ENCODE measurements around the gene CDH2. TPM values are rescaled to one million over a fixed set of nuclear protein-coding genes. Genes with fewer than 3 reads are reported as not detected.

Gene CDH2
- total and polyA plus RNA-seq, 7 donors, result 0.04 to 4.8 (median 0.52) TPM

DNA sequence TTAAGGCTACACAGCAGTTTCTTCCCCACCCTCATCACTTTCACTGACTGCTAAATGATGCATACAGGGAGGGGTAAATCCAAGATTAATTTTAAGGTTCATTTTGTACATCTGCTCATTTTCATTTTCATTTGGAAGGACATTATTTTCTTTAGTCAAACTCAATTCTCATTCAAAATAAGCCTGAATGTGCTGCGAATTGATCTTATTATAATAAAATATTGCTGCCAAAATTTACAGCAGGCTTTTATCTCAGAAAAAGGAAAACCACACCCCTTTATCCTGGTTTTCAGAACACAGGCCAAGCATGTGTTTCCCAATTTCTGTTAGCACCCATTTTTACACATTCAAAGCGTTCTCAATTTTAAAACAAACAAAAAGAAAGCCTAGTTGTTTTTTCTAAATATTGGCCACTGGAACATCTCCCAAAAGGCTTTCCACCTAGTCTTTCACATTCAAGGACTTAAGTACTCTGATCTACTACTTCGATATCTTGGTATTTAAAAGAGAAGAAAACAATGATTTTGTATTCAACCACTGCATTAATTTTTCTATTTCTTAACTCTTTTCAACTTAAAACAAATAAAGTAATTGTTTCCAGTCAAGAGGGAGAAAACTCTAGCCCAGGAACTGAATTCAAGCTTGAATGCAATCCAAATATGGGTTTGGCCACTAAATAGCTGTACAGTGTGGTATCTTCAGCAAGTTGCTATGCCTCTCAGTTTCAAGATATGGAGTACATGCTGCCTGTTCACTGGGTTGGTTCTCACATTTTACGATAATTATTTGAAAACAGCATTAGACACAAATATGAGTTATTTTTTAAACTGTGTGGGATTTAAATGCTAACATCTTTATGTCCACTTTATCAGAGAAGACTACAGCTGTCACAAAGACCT lies 52.5 kb downstream of the CDH2 start:
- H3K27ac ChIP-seq, result no peak overlapping the region
- no peak overlapping the region for H3K4me3 ChIP-seq
- H3K27me3 ChIP-seq (ENCODE audit: insufficient read depth in 3 of 3, low read length in 2 of 3), result no peaks in the 10 kb centered on the region
- no peaks in the 10 kb centered on the region for H3K4me1 ChIP-seq
- ATAC-seq (no peak), DNase-seq (no peak)
- TF ChIP-seq, protein P1, sequence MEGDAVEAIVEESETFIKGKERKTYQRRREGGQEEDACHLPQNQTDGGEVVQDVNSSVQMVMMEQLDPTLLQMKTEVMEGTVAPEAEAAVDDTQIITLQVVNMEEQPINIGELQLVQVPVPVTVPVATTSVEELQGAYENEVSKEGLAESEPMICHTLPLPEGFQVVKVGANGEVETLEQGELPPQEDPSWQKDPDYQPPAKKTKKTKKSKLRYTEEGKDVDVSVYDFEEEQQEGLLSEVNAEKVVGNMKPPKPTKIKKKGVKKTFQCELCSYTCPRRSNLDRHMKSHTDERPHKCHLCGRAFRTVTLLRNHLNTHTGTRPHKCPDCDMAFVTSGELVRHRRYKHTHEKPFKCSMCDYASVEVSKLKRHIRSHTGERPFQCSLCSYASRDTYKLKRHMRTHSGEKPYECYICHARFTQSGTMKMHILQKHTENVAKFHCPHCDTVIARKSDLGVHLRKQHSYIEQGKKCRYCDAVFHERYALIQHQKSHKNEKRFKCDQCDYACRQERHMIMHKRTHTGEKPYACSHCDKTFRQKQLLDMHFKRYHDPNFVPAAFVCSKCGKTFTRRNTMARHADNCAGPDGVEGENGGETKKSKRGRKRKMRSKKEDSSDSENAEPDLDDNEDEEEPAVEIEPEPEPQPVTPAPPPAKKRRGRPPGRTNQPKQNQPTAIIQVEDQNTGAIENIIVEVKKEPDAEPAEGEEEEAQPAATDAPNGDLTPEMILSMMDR (IDR thresholded peaks at IDR 0.05), result no peak
- WGBS, 3 donors, result 47 to 60% (median 51%) methylated on average over 4 of the region's 4 CpGs
- H3K9me3 ChIP-seq, result no peaks in the 10 kb centered on the region
- H3K36me3 ChIP-seq (ENCODE audit: insufficient read depth in 1 of 2, low read depth in 1 of 2), result no peaks in the 10 kb centered on the region
- intact Hi-C loops (cut with DNase I), result no loop called here

GRCh38 chr18:28123401-28124030 lies 53.4 kb downstream of the CDH2 start:
- no peak overlapping the region for H3K27ac ChIP-seq
- H3K9me3 ChIP-seq, result no peaks in the 10 kb centered on the region
- H3K4me3 ChIP-seq, result no peak overlapping the region
- DNase-seq (no peak), ATAC-seq (no peak)
- H3K4me1 ChIP-seq, result no peaks in the 10 kb centered on the region
- WGBS, 3 donors, result 65 to 77% (median 71%) methylated on average over 3 of the region's 3 CpGs
- intact Hi-C loops (cut with DNase I), result no loop called here
- TF ChIP-seq, protein P1 (IDR thresholded peaks at IDR 0.05), result no peak
- H3K27me3 ChIP-seq (ENCODE audit: insufficient read depth in 3 of 3, low read length in 2 of 3), result no peaks in the 10 kb centered on the region
- H3K36me3 ChIP-seq (ENCODE audit: insufficient read depth in 1 of 2, low read depth in 1 of 2), result no peaks in the 10 kb centered on the region

GRCh38 chr18:28120828-28121515 lies 56.0 kb downstream of the CDH2 start:
- TF ChIP-seq, protein P1 (IDR thresholded peaks at IDR 0.05), result no peak
- intact Hi-C loops (cut with DNase I), result no loop called here
- no peaks in the 10 kb centered on the region for H3K9me3 ChIP-seq
- H3K27me3 ChIP-seq (ENCODE audit: insufficient read depth in 3 of 3, low read length in 2 of 3), result no peaks in the 10 kb centered on the region
- no peak overlapping the region for H3K27ac ChIP-seq
- H3K36me3 ChIP-seq (ENCODE audit: insufficient read depth in 1 of 2, low read depth in 1 of 2), result no peaks in the 10 kb centered on the region
- no peak for ATAC-seq
- no peak overlapping the region for H3K4me3 ChIP-seq
- WGBS, 3 donors, result 56 to 64% (median 57%) methylated on average over 2 of the region's 2 CpGs
- no peak for DNase-seq
- H3K4me1 ChIP-seq, result no peaks in the 10 kb centered on the region

GRCh38 chr18:28116461-28116860 lies 60.5 kb downstream of the CDH2 start:
- no peak for DNase-seq
- Histone ChIP-seq H3K27me3 (ENCODE audit: insufficient read depth in 3 of 3, low read length in 2 of 3) (no peaks in the 10 kb centered on the region), H3K4me3 (no peak overlapping the region), H3K9me3 (no peaks in the 10 kb centered on the region), H3K36me3 (ENCODE audit: insufficient read depth in 1 of 2, low read depth in 1 of 2) (no peaks in the 10 kb centered on the region), H3K4me1 (no peaks in the 10 kb centered on the region), H3K27ac (no peak overlapping the region)
- WGBS, 3 donors, result 64 to 72% (median 69%) methylated on average over 1 of the region's 1 CpG
- TF ChIP-seq, protein P1 (IDR thresholded peaks at IDR 0.05), result no peak
- intact Hi-C loops (cut with DNase I), result loop anchor here in 1 of 2 donors (10.0 kb wide), 1 partner anchor 62 kb away; no protein-coding TSS in a partner anchor
- ATAC-seq, result no peak
